ENCODE measurements around the gene OR1G1.
"Not testable (repeated sequence)": the region's sequence is repeated elsewhere in the genome, so short reads cannot be mapped to it uniquely, and the experiment has no call there.

Gene OR1G1
- 0 to 0.10 reads per million in 2 donors for total RNA-seq

DNA sequence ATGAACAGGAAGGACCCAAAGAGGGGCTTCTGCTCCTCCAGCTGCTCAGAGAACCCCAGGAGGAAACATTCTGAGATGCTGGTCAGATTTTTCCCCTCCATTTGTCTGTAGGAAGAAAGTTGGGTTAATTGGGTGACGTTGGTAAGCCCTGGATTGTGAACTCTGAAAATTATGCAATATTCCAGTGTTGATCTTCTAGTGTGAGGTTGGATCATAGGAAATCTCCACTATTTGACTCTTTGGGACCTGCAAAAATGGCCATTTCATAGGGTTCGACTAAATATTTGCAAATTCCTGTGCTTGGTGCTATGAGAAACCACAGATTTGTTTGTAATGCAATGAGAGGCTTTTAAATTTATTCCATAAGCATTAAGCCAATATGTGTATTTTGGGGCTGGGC lies at the start of gene OR1G1:
TSS of gene OR1G1 (minus strand) at position 101 of the 400 bp plus-strand sequence. CDS start at position 101, 0 bp downstream.
- no peak for DNase-seq

DNA sequence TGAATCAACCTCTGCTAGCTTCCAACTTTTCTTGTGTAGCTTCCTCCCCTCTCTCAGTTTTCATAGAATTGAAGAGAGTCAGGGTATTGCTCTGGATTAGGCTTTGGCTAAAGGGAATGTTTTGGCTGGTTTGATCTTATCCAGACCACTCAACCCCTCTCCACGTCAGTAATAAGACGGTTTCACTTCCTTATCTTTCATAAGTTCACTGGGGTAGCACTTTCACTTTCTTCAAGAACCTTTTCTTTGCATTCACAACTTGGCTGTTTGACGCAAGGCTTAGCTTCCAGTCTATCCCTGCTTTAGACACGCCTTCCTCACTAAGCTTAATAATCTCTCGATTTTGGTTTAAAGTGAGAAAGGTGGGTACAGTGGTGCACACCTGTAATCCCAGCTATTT lies 40.2 kb upstream of the OR1G1 start:
- DNase-seq: no peak

DNA sequence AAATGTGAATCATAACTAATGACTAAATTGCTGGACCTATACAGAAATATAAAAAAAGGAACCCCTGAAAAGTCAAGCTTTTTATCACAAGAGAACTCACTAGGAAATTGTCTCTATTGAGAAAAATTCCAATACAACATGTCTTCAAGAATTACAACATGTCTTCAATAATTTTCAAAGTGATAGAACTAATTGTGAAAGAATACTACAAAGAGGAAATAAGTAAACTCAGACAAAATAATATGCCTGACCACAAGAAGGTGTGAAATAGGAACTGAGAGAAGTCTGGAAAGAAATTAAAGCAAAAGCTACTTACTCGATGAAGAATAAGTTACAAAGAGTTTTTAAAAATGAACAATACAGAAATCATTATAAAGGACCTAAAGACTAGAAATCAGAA lies 29.9 kb upstream of the OR1G1 start:
- DNase-seq: no peak

DNA sequence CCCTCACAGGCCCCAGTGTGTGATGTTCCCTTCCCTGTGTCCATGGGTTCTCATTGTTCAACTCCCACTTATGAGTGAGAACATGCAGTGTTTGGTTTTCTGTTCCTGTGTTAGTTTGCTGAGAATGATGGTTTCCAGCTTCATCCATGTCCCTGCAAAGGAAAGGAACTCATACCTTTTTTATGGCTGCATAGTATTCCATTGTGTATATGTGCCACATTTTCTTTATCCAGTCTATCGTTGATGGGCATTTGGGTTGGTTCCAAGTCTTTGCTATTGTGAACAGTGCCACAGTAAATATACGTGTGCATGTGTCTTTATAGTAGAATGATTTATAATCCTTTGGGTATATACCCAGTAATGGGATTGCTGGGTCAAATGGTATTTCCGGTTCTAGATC lies 10.1 kb upstream of the OR1G1 start:
- not testable (repeated sequence) for DNase-seq

DNA sequence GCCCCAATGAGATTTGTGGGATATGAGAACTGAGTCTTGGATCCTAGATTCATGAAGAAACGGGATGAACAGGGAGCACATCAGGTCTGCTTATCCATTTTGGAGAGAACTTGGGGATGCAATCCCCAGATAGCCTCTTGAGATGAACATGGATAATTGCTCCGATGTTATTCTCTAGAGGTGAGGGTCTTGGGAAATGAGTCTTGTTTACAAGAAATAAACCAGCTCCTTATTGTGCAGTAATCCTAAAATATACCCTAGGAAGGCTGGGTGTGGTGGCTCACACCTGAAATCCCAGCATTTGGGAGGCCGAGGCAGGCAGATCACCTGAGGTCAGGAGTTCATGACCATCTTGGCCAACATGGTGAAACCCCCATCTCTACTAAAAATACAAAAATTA lies 23.0 kb downstream of the OR1G1 start, which contains the start of gene OR1D2:
TSS of gene OR1D2 (minus strand) at position 101 of the 400 bp plus-strand sequence. CDS start 11,426 bp downstream, outside the sequence.
- no peak for DNase-seq

Measured in activated gamma-delta T cell (primary cell).